ENCODE data around the gene TBC1D22A. TPM values are rescaled to one million over a fixed set of nuclear protein-coding genes. Genes with fewer than 3 reads are reported as not detected.

TBC1D22A gene
- total RNA-seq, 8 experiments from 2014 or later, result 6.6 to 31.4 (median 12.3) TPM

DNA sequence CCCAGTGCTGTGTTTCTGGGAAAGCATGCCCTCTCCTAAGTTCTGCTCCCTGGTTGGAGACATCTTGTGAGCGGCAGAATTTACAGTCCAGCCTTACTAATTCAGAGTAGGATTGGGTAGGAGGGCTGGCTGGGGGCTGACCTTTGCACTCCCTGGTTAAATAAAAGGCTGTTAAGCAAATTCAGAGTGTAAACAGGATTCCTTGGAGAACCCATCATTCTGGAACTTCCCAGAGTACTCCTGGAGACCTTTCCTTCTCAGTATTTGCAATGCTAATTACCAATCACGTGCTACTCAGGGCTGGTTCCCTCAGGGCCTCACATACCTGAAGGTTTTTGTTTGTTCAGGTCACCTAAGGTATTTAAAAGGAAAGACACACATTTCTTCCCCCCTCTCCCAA is 340.2 kb downstream of the TBC1D22A start:
- Histone ChIP-seq H3K27ac (no peak overlapping the region), H3K4me3 (no peak overlapping the region), H3K4me1 (replicated peaks in 1 of 2) (peaks cover 0 to 6% of the 10 kb centered on the region in 2 donors)
- ATAC-seq (replicated peaks in 6 of 8), result peak in 5 of 8 experiments; percentile 24 to 76 (median 52)
- in situ Hi-C loops (cut with MboI; ENCODE audit: low pct_unique_long_range_greater_than_20kb in 2 of 9, low sequenced_read_pairs in 9 of 9, unreplicated experiment in 9 of 9), result no loop called here
- 22 to 100% (median 50%) methylated on average over 1 to 2 of the region's 2 CpGs; no CpG with 5 or more reads in 3 of the 10 experiments for WGBS, 10 experiments

DNA sequence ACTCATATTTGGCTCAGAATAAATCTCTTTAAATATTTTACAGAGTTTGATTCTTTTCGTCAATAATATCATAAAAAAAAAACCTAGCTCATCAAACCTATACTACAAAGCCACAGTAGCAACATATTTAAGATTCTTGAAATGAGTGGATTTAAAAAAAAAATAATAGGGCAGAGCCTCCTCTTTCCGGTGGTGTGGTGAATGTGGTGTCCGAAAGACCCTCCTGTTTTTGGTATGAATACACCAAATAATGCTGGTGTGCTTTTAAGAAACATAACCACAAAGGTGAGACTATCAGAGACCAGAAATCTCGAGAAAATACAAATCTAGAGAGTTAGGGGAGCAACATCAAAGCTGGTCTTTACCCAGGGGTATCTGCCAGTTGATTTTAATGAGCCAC is 342.6 kb downstream of the TBC1D22A start:
- in situ Hi-C loops (cut with MboI; ENCODE audit: low pct_unique_long_range_greater_than_20kb in 2 of 9, low sequenced_read_pairs in 9 of 9, unreplicated experiment in 9 of 9), result no loop called here
- WGBS, 10 experiments, result 50 to 100% (median 90%) methylated on average over 1 to 4 of the region's 4 CpGs; no CpG with 5 or more reads in 1 of the 10 experiments
- H3K27ac ChIP-seq, result no peak overlapping the region
- H3K4me3 ChIP-seq, result no peak overlapping the region
- ATAC-seq (replicated peaks in 6 of 8), result no peak
- H3K4me1 ChIP-seq (replicated peaks in 1 of 2), result peaks cover 0 to 6% of the 10 kb centered on the region in 2 donors

DNA sequence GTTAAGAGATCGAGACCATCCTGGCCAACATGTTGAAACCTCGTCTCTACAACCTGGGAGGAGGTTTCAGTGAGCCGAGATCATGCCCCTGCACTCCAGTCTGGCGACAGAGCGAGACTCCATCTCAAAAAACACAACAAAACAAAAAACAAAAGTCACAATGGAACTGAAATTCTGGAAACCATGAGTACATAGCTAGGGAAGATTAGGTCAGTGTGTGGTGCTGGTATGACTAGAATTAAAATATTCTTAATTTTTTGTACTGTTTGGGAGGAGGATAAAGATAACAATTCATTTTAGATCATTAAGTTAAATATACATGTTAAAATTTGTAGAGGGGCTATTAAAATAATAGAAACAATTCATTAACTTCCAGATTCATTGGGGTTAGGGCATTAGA is 344.4 kb downstream of the TBC1D22A start:
- no peak for ATAC-seq (replicated peaks in 6 of 8)
- in situ Hi-C loops (cut with MboI; ENCODE audit: low pct_unique_long_range_greater_than_20kb in 2 of 9, low sequenced_read_pairs in 9 of 9, unreplicated experiment in 9 of 9), result no loop called here
- Histone ChIP-seq H3K27ac (no peak overlapping the region), H3K4me1 (replicated peaks in 1 of 2) (peaks cover 2 to 14% of the 10 kb centered on the region in 2 donors), H3K4me3 (no peak overlapping the region)
- WGBS, 10 experiments, result 79 to 100% (median 98%) methylated on average over 1 to 5 of the region's 5 CpGs; no CpG with 5 or more reads in 1 of the 10 experiments

DNA sequence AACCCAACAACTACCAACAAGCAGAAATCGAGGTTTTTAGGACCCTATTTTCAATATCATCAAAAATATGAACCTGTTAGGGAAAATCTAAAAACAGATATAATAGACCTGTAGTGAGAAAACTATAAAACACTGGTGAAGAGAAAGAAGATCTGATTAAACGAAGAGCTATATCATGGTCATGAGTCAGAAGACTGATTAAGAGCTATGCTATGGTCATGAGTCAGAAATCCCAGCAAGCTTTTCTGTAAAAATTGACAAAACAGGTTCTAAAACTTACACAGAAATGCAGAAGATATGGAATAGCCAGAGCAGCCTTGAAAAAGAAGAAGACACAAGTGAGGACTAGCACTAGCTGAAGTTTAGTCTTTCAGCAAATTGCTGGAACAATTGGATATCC is 345.0 kb downstream of the TBC1D22A start:
- no peak overlapping the region for H3K4me3 ChIP-seq
- in situ Hi-C loops (cut with MboI; ENCODE audit: low pct_unique_long_range_greater_than_20kb in 2 of 9, low sequenced_read_pairs in 9 of 9, unreplicated experiment in 9 of 9), result no loop called here
- peaks cover 4 to 18% of the 10 kb centered on the region in 2 donors for H3K4me1 ChIP-seq (replicated peaks in 1 of 2)
- no peak overlapping the region for H3K27ac ChIP-seq
- WGBS, 10 experiments, result 0 to 100% (median 82%) methylated on average over 1 to 2 of the region's 2 CpGs
- ATAC-seq (replicated peaks in 6 of 8), result peak in 4 of 8 experiments; percentile 28 to 79 (median 59)

DNA sequence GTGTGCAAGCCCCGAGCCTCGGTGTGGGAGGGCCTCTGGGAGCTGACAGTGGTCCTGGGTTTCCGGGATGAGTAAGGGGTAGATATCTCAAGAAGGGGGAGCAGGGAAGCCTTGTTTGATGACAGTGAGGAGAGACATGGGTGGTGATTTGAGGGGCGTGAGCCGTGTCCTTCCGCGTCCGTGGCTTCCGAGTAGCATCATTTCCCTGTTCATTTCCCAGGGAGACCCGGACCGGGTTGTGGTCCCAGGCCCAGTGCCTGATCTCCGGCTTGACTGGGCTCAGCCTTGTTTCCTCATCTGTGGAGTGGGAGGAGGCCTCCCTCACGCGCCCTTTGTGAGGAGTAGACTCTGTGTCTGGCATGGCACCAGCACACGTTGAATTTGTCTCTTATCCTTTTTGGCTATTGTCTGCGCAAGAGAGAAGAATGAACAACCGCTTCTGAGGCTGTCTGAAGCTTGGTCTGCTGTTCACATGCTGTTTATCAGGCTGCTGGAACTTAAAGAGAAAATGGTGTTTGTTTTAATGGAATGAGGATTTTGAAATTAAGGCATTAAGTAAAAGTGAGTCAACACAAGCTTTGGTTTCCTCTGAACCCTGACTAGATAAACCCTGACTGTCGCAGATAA is 348.5 kb downstream of the TBC1D22A start:
- no peak overlapping the region for H3K27ac ChIP-seq
- in situ Hi-C loops (cut with MboI; ENCODE audit: low pct_unique_long_range_greater_than_20kb in 2 of 9, low sequenced_read_pairs in 9 of 9, unreplicated experiment in 9 of 9), result no loop called here
- H3K4me3 ChIP-seq, result no peak overlapping the region
- 70 to 100% (median 88%) methylated on average over 2 to 16 of the region's 18 CpGs; no CpG with 5 or more reads in 1 of the 10 experiments for WGBS, 10 experiments
- H3K4me1 ChIP-seq (replicated peaks in 1 of 2), result peaks cover 8 to 17% of the 10 kb centered on the region in 2 donors
- no peak for ATAC-seq (replicated peaks in 6 of 8)

DNA sequence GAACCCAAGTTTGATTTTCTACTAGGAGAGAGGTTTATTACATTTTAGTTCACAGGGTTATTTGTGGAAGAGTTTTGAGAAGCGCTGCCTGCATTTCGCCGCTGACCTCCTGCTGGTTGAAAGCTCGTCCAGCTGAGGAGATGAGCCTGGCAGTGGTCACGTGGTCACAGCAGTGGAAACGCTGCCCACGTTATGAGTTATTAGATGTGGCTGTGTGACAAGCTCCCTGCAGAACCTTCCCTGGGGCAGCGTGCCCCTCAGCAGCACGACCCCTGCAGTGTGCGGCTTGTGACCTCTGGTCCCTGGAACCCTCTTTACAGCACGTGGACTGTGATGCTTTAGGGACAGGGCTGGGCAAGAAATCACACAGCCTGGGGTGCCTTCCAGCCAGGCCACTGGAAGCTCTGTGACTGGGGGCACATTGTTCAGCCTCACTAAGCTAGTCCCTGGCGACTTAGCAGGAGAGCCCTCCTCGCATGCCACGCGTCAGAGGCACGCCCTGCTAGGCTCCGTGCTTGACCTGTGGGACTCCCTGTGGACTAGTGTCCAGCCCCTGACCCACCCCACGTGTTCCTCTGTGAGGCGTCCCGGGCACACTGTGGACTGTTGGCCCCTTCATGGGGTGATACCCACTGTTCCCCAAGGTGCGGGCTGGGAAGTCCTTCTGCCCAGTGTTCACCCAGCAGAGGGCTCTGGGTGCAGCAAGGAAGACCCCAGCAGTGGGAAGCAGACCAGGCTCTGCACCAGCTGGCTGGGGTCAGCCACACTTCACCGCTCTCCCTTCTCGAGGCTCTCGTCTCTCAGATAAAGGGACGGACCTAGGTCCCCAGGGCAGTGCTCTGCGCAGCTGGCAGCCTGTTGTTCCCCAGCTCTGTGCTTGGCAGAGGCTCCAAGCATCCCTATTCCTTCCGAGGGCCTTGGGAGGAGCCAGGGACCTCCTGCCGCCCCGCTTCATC is 349.5 kb downstream of the TBC1D22A start:
- no peak overlapping the region for H3K4me3 ChIP-seq
- in situ Hi-C loops (cut with MboI; ENCODE audit: low pct_unique_long_range_greater_than_20kb in 2 of 9, low sequenced_read_pairs in 9 of 9, unreplicated experiment in 9 of 9), result no loop called here
- H3K4me1 ChIP-seq (replicated peaks in 1 of 2), result peaks cover 8 to 17% of the 10 kb centered on the region in 2 donors
- WGBS, 10 experiments, result 65 to 100% (median 79%) methylated on average over 2 to 9 of the region's 29 CpGs; no CpG with 5 or more reads in 2 of the 10 experiments
- H3K27ac ChIP-seq, result peak overlapping the region in 1 of 2 donors; percentile 23
- ATAC-seq (replicated peaks in 6 of 8), result peak in 5 of 8 experiments; percentile 46 to 66 (median 53)

DNA sequence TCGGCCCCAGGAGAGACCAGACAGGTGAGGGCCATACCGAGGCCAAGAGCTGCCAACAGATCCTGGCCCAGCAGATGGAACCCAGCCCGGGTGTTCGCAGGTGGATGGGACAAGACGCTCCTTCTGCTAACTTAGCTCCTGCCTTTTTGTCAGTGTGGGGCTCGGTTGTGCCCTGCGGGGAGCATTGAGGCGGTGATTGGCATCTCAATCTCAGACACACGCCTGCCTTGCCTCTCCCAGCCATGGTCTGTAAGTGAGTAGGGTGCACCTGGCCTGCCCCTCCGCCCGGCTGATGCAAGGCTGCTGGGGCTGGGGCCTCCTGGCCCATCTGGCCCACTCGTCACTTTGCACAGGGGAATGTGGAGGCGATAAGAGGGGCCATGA is 350.1 kb downstream of the TBC1D22A start:
- peak in 2 of 8 experiments; percentile 15 to 25 for ATAC-seq (replicated peaks in 6 of 8)
- 84 to 100% (median 96%) methylated on average over 1 to 9 of the region's 13 CpGs; no CpG with 5 or more reads in 6 of the 10 experiments for WGBS, 10 experiments
- no peak overlapping the region for H3K4me3 ChIP-seq
- in situ Hi-C loops (cut with MboI; ENCODE audit: low pct_unique_long_range_greater_than_20kb in 2 of 9, low sequenced_read_pairs in 9 of 9, unreplicated experiment in 9 of 9), result no loop called here
- peaks cover 8 to 17% of the 10 kb centered on the region in 2 donors for H3K4me1 ChIP-seq (replicated peaks in 1 of 2)
- no peak overlapping the region for H3K27ac ChIP-seq

DNA sequence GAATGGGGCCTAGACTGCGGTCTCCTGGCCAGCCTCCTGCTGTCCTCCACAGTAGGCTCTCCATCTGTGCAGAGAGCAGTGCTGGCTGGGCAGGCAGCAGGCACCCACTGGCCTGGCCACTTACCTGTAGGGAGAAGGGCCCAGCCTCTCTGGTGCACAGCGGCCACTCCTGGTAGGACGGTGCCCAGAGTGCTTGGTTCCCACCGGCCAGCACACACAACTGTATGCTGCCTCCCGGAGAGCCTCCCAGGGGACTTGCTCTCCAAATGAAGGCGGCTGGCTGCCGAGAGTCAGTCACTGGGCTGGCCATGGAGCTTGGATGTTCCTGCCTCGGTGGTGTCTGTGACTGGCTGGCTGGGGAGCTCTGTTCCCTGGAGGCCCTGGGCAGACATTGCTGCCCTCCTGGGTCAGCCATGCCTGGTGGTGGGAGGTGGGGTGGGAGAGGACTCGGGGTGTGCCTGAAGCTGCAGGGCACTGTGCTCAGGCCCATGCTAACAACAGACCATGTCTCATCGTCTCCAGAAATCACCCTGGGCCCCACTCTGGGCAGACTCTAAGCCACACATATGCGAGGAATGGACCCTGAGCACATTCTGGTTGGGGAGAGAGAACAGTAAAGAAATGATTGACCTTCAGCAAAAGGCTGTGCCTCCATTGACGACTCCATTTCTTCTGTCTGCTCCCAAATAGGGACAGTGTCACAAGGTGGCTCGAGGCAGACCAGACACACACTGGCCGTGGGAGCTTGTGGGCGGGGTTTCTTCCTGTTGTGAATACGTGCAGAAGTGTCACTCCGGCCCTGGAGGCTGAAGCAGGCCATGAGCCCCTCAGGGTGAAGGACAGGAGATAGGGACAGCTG is 350.8 kb downstream of the TBC1D22A start:
- in situ Hi-C loops (cut with MboI; ENCODE audit: low pct_unique_long_range_greater_than_20kb in 2 of 9, low sequenced_read_pairs in 9 of 9, unreplicated experiment in 9 of 9), result no loop called here
- WGBS, 10 experiments, result 76 to 100% (median 90%) methylated on average over 1 to 4 of the region's 17 CpGs; no CpG with 5 or more reads in 3 of the 10 experiments
- peak in 3 of 8 experiments; percentile 13 to 36 (median 18) for ATAC-seq (replicated peaks in 6 of 8)
- H3K4me3 ChIP-seq, result no peak overlapping the region
- no peak overlapping the region for H3K27ac ChIP-seq
- H3K4me1 ChIP-seq (replicated peaks in 1 of 2), result peaks cover 8 to 17% of the 10 kb centered on the region in 2 donors

DNA sequence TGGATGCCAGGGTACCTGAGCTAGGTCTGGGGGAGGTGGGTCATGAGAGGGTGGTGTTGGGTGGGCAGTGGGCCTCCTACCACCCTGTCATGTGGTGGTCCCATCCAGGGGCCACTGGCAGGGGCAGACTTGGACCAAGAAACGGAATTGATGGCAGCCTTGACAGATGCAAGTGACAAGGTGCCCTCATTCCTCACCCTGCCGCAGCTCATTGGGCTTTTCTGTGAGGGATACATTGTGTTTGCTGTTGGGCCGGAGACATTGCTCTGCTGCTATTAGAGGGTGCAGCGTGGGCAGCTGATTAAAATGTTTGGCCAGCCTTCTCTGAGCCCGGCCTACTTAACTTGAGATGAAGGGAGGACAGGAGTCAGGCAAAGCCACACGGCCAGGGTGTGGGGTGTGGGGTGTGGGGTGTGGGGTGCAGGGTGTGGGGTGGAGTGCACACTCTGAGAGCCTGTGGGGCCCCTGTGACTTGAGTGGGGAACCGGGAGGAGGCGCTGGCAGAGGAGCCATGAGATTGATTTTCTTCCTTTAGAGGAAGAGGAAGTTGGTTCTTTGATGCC is 351.5 kb downstream of the TBC1D22A start:
- WGBS, 10 experiments, result 100% methylated on average over 1 to 4 of the region's 8 CpGs; no CpG with 5 or more reads in 7 of the 10 experiments
- H3K4me3 ChIP-seq, result no peak overlapping the region
- peaks cover 8 to 17% of the 10 kb centered on the region in 2 donors for H3K4me1 ChIP-seq (replicated peaks in 1 of 2)
- H3K27ac ChIP-seq, result no peak overlapping the region
- in situ Hi-C loops (cut with MboI; ENCODE audit: low pct_unique_long_range_greater_than_20kb in 2 of 9, low sequenced_read_pairs in 9 of 9, unreplicated experiment in 9 of 9), result no loop called here
- no peak for ATAC-seq (replicated peaks in 6 of 8)

DNA sequence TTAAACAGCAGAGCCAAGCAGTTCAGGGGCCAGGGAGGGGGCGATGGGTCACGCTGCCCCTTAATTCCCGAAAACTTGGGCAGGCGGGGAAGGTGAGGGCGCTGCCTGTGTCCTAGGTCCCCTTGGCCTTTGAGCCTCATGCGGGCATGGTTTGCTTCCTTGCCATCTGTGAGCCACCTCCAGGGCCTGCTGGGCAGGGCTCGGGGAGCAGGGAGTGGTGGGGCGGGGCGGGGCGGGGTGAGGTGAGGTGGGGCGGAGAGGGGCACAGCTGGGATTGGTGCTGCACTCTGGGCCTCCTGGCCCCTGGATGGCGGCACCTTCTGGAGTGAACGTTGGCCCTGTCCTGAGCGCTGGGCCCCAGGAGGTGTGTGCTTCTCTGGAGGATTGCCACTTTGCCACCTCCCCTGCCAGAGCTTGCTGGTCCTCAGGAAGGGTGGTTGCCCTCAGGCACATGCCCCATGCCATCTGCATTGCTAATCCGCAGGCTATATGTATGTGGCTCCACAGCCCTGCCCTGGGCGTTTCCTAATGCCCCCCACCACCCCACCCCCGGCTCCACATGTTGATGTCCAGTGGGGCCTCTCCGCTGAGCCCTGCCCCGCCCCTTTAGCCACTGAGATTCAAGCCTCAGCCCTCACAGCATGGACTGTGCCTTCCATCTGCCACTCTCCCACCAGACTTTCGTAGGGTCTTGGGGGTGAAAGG is 352.5 kb downstream of the TBC1D22A start:
- peak in 5 of 8 experiments; percentile 10 to 88 (median 70) for ATAC-seq (replicated peaks in 6 of 8)
- WGBS, 10 experiments, result 80% methylated on average over 1 of the region's 20 CpGs; no CpG with 5 or more reads in 9 of the 10 experiments
- no peak overlapping the region for H3K27ac ChIP-seq
- H3K4me1 ChIP-seq (replicated peaks in 1 of 2), result peaks cover 8 to 17% of the 10 kb centered on the region in 2 donors
- in situ Hi-C loops (cut with MboI; ENCODE audit: low pct_unique_long_range_greater_than_20kb in 2 of 9, low sequenced_read_pairs in 9 of 9, unreplicated experiment in 9 of 9), result no loop called here
- no peak overlapping the region for H3K4me3 ChIP-seq

DNA sequence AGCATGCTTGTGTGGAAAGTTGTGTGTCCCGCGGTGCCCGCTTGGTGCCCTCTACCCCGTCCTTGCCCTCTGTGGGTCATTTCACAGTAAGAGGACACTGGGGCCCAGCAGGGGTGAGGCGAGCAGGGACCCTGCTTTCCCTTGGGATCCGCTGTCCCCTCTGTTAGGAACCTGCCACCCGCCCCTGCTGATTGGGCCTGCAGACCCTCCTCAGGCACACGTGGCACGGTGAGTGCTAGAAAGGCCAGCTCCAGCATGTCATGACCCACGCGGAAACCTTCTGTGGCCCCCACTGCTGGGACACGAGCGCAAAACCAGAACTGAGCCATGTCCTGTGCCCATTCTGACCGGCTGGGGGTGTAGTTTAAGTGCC is 353.1 kb downstream of the TBC1D22A start:
- WGBS, 10 experiments, result 80 to 92% (median 87%) methylated on average over 1 to 6 of the region's 14 CpGs; no CpG with 5 or more reads in 7 of the 10 experiments
- in situ Hi-C loops (cut with MboI; ENCODE audit: low pct_unique_long_range_greater_than_20kb in 2 of 9, low sequenced_read_pairs in 9 of 9, unreplicated experiment in 9 of 9), result no loop called here
- ATAC-seq (replicated peaks in 6 of 8), result no peak
- H3K27ac ChIP-seq, result no peak overlapping the region
- H3K4me1 ChIP-seq (replicated peaks in 1 of 2), result peaks cover 8 to 17% of the 10 kb centered on the region in 2 donors
- H3K4me3 ChIP-seq, result no peak overlapping the region

DNA sequence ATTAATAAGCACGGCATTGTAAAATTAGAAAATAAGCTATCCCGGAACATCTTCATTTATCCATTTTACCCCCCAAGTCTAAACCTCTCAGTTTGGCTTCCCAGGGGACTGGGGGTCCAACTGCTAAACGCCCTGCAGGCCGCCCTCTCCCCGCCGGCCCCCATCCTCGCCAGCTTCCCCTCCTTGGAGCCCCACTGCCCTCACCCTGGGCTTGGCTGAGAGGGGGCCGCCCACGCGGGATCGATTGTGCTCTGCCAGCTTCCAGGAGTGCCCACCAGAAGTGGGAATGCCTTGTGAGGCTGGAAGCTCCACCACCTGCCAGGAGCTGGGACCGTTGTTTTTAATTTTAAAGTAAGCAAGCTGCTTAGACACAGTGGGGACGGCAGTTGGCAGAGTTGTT is 353.5 kb downstream of the TBC1D22A start:
- no peak for ATAC-seq (replicated peaks in 6 of 8)
- no peak overlapping the region for H3K27ac ChIP-seq
- H3K4me1 ChIP-seq (replicated peaks in 1 of 2), result peaks cover 8 to 17% of the 10 kb centered on the region in 2 donors
- WGBS, 10 experiments, result 80 to 95% (median 80%) methylated on average over 1 to 4 of the region's 13 CpGs; no CpG with 5 or more reads in 7 of the 10 experiments
- in situ Hi-C loops (cut with MboI; ENCODE audit: low pct_unique_long_range_greater_than_20kb in 2 of 9, low sequenced_read_pairs in 9 of 9, unreplicated experiment in 9 of 9), result no loop called here
- no peak overlapping the region for H3K4me3 ChIP-seq

Measured in motor neuron (in vitro differentiated cells).